ENCODE data around the gene SUOX.
"Not testable (repeated sequence)": the region's sequence is repeated elsewhere in the genome, so short reads cannot be mapped to it uniquely, and the experiment has no call there.

SUOX gene

DNA sequence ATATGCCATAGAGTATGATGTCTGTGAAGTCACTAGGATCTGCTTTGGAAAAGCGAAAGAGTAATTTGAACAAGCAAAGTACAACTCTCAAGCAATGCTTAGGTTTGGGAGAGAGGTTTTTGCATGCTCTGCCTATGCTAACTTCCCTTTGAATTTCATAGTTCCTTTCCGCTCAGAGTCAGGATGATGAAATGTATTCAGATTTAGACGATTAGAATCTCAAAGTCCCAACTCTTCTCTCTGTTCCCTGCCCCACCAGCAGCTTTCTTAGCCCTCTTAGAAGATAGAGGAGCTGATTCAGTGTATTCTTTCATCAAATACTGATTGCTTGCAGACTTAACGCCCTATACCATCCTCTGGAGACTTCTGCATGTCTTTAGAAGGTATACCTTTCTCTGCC, 11.7 kb upstream of the SUOX start:
- no peak overlapping the region for H3K27ac ChIP-seq (ENCODE audit: low read length)
- peaks cover 60% of the 10 kb centered on the region for H3K36me3 ChIP-seq (ENCODE audit: insufficient read depth, low read depth, low read length)
- no peaks in the 10 kb centered on the region for H3K4me1 ChIP-seq (ENCODE audit: insufficient read depth, low read length)
- no peaks in the 10 kb centered on the region for H3K27me3 ChIP-seq (ENCODE audit: insufficient read depth, low read length)
- no peaks in the 10 kb centered on the region for H3K9me3 ChIP-seq (ENCODE audit: insufficient read depth, low read depth, low read length)
- H3K9ac ChIP-seq (ENCODE audit: low read depth, low read length) = no peak overlapping the region
- no peak overlapping the region for H3K4me3 ChIP-seq (ENCODE audit: low read length)

DNA sequence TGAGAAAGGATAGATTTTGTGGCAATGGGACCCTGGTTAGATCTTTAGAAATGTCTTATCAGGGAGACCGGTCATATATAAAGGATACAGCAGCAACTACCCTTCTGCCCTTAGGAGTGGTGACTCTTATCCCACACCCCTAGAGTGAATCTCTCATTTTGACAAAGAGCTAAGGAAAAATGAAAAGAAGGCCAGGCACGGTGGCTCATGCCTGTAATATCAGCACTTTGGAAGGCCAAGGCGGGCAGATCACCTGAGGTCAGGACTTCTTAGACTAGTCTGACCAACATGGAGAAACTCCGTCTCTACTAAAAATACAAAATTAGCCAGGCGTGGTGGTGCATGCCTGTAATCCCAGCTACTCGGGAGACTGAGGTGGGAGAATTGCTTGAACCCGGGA, 11.1 kb upstream of the SUOX start:
- H3K4me1 ChIP-seq (ENCODE audit: insufficient read depth, low read length); H3K27ac ChIP-seq (ENCODE audit: low read length); H3K9me3 ChIP-seq (ENCODE audit: insufficient read depth, low read depth, low read length); H3K9ac ChIP-seq (ENCODE audit: low read depth, low read length); H3K27me3 ChIP-seq (ENCODE audit: insufficient read depth, low read length); H3K4me3 ChIP-seq (ENCODE audit: low read length): not testable (repeated sequence)
- peaks cover 61% of the 10 kb centered on the region for H3K36me3 ChIP-seq (ENCODE audit: insufficient read depth, low read depth, low read length)

DNA sequence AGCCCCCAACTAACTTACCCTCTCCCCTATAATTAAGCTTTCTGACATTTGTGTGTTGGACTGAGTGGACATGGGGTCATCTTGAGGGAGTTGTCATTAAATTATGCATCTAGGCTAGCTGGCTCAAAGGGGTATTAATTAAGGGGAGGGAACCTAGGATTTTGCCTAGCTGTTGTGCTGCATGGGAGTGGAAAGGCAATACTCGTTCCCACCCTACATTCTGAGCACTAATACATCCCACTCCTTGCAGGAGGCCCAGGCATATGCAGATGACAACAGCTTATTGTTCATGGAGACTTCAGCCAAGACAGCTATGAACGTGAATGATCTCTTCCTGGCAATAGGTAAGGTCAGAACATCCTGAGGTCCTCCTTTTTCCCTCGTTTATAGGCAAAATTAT, 6.0 kb upstream of the SUOX start:
- no peak overlapping the region for H3K27ac ChIP-seq (ENCODE audit: low read length)
- H3K4me3 ChIP-seq (ENCODE audit: low read length) = no peak overlapping the region
- no peaks in the 10 kb centered on the region for H3K9me3 ChIP-seq (ENCODE audit: insufficient read depth, low read depth, low read length)
- H3K36me3 ChIP-seq (ENCODE audit: insufficient read depth, low read depth, low read length) = peaks cover 79% of the 10 kb centered on the region
- H3K4me1 ChIP-seq (ENCODE audit: insufficient read depth, low read length) = no peaks in the 10 kb centered on the region
- H3K27me3 ChIP-seq (ENCODE audit: insufficient read depth, low read length) = no peaks in the 10 kb centered on the region
- no peak overlapping the region for H3K9ac ChIP-seq (ENCODE audit: low read depth, low read length)

DNA sequence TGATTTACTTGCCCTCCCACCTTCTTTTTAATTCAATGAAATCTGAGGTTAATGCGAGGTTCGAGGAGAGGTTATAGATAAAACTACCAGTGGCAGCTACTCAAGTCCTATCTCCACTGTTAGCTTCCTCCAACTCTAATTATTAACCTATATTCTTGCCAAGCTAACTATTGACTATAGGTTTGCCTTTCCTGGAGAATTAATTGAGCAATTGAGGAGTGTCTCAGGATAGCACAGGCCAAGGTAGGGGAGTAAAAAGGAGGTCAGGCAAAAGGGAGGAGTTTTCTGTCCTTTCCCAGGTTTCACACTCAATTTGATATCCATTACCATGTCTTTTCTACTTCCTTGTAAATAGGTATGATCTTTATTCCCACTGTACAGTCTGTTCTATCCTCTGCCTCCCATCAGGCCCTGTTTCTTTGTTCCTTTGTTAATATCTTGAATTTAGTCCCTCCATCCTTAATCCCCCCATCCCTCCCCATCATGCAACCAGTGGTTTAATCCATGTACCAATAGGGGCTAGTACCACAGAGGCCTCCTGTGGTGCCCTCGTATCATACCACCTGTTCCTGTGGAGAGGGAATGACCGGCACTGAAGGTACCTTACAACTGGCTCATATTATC, 3.7 kb upstream of the SUOX start:
- Histone ChIP-seq H3K4me1 (ENCODE audit: insufficient read depth, low read length) (no peaks in the 10 kb centered on the region), H3K9ac (ENCODE audit: low read depth, low read length) (no peak overlapping the region), H3K27me3 (ENCODE audit: insufficient read depth, low read length) (no peaks in the 10 kb centered on the region), H3K27ac (ENCODE audit: low read length) (no peak overlapping the region), H3K4me3 (ENCODE audit: low read length) (no peak overlapping the region), H3K36me3 (ENCODE audit: insufficient read depth, low read depth, low read length) (peaks cover 62% of the 10 kb centered on the region), H3K9me3 (ENCODE audit: insufficient read depth, low read depth, low read length) (no peaks in the 10 kb centered on the region)

DNA sequence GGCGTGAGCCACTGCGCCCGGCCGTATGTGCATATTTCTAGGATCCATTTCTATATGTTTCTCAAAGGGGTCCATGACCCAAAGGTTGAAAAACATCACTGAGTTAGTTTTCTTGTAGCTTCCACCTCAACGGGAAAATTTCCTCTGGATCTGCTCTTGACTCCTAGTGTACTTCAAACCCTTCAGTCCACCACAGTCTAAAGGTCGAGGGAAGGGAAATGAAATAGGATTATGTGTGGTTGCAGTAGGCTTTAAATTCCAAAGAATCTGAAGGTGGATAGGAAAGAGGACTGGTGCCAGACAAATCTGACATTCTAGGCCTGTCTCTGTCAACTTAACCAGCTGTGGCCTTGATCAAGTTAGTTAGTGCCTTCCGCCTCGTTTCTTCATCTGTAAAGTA, 1.7 kb upstream of the SUOX start:
- H3K27ac ChIP-seq (ENCODE audit: low read length) = no peak overlapping the region
- H3K36me3 ChIP-seq (ENCODE audit: insufficient read depth, low read depth, low read length) = peaks cover 49% of the 10 kb centered on the region
- no peak overlapping the region for H3K4me3 ChIP-seq (ENCODE audit: low read length)
- H3K9ac ChIP-seq (ENCODE audit: low read depth, low read length) = no peak overlapping the region
- no peaks in the 10 kb centered on the region for H3K4me1 ChIP-seq (ENCODE audit: insufficient read depth, low read length)
- H3K27me3 ChIP-seq (ENCODE audit: insufficient read depth, low read length) = no peaks in the 10 kb centered on the region
- no peaks in the 10 kb centered on the region for H3K9me3 ChIP-seq (ENCODE audit: insufficient read depth, low read depth, low read length)

DNA sequence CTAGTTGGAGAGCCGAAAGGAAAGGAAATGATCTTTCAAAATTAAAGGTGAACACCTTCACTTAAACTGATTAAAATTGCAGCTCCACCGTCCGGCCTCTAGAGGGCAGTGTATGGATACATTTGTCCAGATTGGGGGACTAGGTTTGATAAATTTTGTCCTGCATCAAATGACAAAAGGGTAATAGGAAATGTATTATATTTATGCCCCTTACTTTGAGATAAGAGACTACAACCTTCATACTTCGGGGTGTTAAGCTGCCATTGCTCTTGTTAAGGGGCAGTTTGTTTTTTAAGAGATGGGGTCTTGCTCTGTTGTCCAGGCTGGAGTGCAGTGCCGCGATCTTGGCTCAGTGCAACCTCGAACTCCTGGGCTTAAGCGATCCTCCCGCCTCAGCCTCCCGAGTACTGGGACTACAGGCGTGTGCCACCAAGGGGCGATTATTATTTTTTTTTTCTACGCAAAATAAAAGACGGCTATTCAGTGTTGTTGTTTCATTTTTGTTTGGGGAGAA, 818 bp upstream of the SUOX start:
- no peak overlapping the region for H3K27ac ChIP-seq (ENCODE audit: low read length)
- no peak overlapping the region; the same call in 1 of the 2 replicates for H3K9ac ChIP-seq (ENCODE audit: low read depth, low read length)
- peaks cover 40% of the 10 kb centered on the region for H3K36me3 ChIP-seq (ENCODE audit: insufficient read depth, low read depth, low read length)
- H3K4me1 ChIP-seq (ENCODE audit: insufficient read depth, low read length) = no peaks in the 10 kb centered on the region
- no peaks in the 10 kb centered on the region for H3K9me3 ChIP-seq (ENCODE audit: insufficient read depth, low read depth, low read length)
- H3K27me3 ChIP-seq (ENCODE audit: insufficient read depth, low read length) = no peaks in the 10 kb centered on the region
- peak overlapping the region; percentile 93 for H3K4me3 ChIP-seq (ENCODE audit: low read length)

DNA sequence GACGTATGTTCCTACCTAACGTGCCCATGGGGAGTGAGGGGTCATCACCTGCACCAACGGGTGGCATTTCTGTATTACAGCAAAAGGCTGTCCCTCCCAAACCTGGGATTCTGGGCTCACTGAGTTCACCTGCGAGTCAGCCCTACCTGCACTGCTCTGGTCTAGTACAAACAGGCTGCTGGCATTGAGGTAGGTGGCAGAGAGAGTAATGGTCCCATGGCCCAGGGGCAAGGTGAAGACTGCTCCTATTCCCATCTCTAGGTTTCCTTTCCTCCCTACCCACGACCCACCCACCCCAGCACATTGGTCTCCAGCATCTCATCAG, 421 bp downstream of the SUOX start:
- H3K36me3 ChIP-seq (ENCODE audit: insufficient read depth, low read depth, low read length) = peaks cover 34% of the 10 kb centered on the region
- H3K27ac ChIP-seq (ENCODE audit: low read length) = no peak overlapping the region
- peak overlapping the region; percentile 93 for H3K4me3 ChIP-seq (ENCODE audit: low read length)
- no peaks in the 10 kb centered on the region for H3K4me1 ChIP-seq (ENCODE audit: insufficient read depth, low read length)
- no peaks in the 10 kb centered on the region for H3K9me3 ChIP-seq (ENCODE audit: insufficient read depth, low read depth, low read length)
- peak overlapping the region; percentile 86 for H3K9ac ChIP-seq (ENCODE audit: low read depth, low read length)
- no peaks in the 10 kb centered on the region for H3K27me3 ChIP-seq (ENCODE audit: insufficient read depth, low read length)

DNA sequence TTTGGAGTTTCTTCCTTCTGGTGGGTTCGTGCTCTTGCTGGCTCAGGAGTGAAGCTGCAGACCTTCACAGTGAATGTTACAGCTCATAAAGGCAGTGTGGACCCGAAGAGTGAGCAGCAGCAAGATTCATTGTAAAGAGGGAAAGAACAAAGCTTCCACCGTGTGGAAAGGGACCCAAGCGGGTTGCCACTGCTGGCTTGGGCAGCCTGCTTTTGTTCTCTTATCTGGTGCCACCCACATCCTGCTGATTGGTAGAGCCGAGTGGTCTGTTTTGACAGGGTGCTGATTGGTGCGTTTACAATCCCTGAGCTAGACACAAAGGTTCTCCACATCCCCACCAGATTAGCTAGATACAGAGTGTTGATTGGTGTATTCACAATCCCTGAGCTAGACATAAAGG, 2.4 kb downstream of the SUOX start:
- not testable (repeated sequence) for H3K27ac ChIP-seq (ENCODE audit: low read length); H3K9ac ChIP-seq (ENCODE audit: low read depth, low read length); H3K4me1 ChIP-seq (ENCODE audit: insufficient read depth, low read length); H3K9me3 ChIP-seq (ENCODE audit: insufficient read depth, low read depth, low read length); H3K27me3 ChIP-seq (ENCODE audit: insufficient read depth, low read length); H3K4me3 ChIP-seq (ENCODE audit: low read length)
- peaks cover 32% of the 10 kb centered on the region for H3K36me3 ChIP-seq (ENCODE audit: insufficient read depth, low read depth, low read length)

DNA sequence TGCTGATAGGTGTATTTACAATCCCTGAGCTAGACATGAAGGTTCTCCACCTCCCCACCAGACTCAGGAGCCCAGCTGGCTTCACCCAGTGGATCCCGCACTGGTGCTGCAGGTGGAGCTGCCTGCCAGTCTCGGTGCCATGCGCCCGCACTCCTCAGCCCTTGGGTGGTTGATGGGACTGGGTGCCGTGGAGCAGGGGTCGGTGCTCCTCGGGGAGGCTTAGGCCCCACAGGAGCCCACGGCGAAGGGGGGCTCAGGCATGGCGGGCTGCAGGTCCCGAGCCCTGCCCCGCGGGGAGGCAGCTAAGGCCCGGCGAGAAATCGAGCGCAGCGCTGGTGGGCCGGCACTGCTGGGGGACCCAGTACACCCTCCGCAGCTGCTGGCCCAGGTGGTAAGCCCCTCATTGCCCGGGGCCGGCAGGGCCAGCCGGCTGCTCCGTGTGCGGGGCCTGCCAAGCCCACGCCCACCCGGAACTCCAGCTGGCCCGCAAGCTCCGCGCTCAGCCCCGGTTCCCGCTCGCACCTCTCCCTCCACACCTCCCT, 3.0 kb downstream of the SUOX start:
- not testable (repeated sequence) for H3K27ac ChIP-seq (ENCODE audit: low read length); H3K27me3 ChIP-seq (ENCODE audit: insufficient read depth, low read length); H3K9ac ChIP-seq (ENCODE audit: low read depth, low read length)

DNA sequence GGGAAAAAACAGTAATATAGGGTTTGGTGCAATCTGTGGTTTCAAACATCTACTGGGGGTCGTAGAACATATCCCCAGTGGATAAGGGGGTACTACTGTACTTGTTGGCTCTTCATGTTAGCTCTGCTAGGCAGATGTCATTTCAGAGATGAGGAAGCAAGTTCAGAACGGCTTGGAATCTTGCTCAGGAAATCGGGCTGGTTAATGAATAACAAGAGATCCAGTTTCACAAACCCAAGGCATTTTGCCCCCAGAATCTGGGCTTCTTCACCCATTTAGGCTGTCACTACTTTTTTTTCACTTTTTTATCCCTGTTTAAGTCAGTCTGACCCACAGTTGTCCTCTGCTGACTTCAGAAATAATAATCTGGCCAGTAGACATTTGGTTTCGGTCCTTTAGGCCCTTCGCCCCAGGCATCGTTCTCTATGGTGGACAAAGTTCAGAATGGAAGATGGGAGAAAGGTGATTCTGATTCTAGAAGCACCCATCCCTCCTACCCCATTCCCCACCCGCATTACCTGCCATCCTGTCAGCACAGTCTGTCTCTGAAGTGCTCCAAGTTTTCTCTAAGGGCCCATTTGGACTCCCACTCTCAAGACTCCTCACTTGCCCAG, 4.5 kb downstream of the SUOX start:
- peaks cover 32% of the 10 kb centered on the region for H3K36me3 ChIP-seq (ENCODE audit: insufficient read depth, low read depth, low read length)
- no peaks in the 10 kb centered on the region for H3K27me3 ChIP-seq (ENCODE audit: insufficient read depth, low read length)
- no peaks in the 10 kb centered on the region for H3K4me1 ChIP-seq (ENCODE audit: insufficient read depth, low read length)
- no peak overlapping the region for H3K9ac ChIP-seq (ENCODE audit: low read depth, low read length)
- H3K9me3 ChIP-seq (ENCODE audit: insufficient read depth, low read depth, low read length) = no peaks in the 10 kb centered on the region
- H3K4me3 ChIP-seq (ENCODE audit: low read length) = no peak overlapping the region
- no peak overlapping the region for H3K27ac ChIP-seq (ENCODE audit: low read length)

More for the DNA sequence above, 3.0 kb downstream of the SUOX start:
- H3K9me3 ChIP-seq (ENCODE audit: insufficient read depth, low read depth, low read length); H3K4me1 ChIP-seq (ENCODE audit: insufficient read depth, low read length); H3K4me3 ChIP-seq (ENCODE audit: low read length): not testable (repeated sequence)
- H3K36me3 ChIP-seq (ENCODE audit: insufficient read depth, low read depth, low read length) = peaks cover 32% of the 10 kb centered on the region

DNA sequence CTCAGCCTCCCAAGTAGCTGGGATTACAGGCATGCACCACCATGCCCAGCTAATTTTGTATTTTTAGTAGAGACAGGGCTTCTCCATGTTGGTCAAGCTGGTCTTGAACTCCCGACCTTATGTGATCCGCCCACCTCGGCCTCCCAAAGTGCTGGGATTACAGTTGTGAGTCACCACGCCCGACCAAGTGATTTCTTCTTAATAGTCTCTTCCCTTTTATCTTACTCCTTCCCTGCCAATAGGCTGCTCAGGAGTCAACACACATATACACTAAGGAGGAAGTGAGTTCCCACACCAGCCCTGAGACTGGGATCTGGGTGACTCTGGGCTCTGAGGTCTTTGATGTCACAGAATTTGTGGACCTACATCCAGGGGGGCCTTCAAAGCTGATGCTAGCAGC, 6.3 kb downstream of the SUOX start:
- H3K27me3 ChIP-seq (ENCODE audit: insufficient read depth, low read length); H3K9me3 ChIP-seq (ENCODE audit: insufficient read depth, low read depth, low read length); H3K27ac ChIP-seq (ENCODE audit: low read length); H3K4me3 ChIP-seq (ENCODE audit: low read length); H3K4me1 ChIP-seq (ENCODE audit: insufficient read depth, low read length); H3K9ac ChIP-seq (ENCODE audit: low read depth, low read length): not testable (repeated sequence)
- peaks cover 32% of the 10 kb centered on the region for H3K36me3 ChIP-seq (ENCODE audit: insufficient read depth, low read depth, low read length)

DNA sequence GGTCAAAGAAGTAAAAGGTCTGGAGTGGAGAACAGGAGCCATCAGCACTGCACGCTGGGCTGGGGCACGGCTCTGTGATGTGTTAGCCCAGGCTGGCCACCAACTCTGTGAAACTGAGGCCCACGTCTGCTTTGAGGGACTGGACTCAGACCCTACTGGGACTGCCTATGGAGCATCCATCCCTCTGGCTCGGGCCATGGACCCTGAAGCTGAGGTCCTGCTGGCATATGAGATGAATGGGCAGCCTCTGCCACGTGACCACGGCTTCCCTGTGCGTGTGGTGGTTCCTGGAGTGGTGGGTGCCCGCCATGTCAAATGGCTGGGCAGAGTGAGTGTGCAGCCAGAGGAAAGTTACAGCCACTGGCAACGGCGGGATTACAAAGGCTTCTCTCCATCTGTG, 7.1 kb downstream of the SUOX start:
- peaks cover 6% of the 10 kb centered on the region; the same call in 1 of the 2 replicates for H3K4me1 ChIP-seq (ENCODE audit: insufficient read depth, low read length)
- H3K9me3 ChIP-seq (ENCODE audit: insufficient read depth, low read depth, low read length) = no peaks in the 10 kb centered on the region
- H3K36me3 ChIP-seq (ENCODE audit: insufficient read depth, low read depth, low read length) = peaks cover 32% of the 10 kb centered on the region
- H3K27ac ChIP-seq (ENCODE audit: low read length) = no peak overlapping the region
- no peak overlapping the region for H3K4me3 ChIP-seq (ENCODE audit: low read length)
- no peak overlapping the region for H3K9ac ChIP-seq (ENCODE audit: low read depth, low read length)
- H3K27me3 ChIP-seq (ENCODE audit: insufficient read depth, low read length) = no peaks in the 10 kb centered on the region
